HK-2 (cell line): ENCODE measurements around the gene CCDC149.

ENCODE experiments used
- DNase-seq: peaks from one replicate; pipeline ENCODE4 v3.0.0-alpha.2; 2018; ENCODE audit not compliant: unreplicated experiment

Gene CCDC149

DNA sequence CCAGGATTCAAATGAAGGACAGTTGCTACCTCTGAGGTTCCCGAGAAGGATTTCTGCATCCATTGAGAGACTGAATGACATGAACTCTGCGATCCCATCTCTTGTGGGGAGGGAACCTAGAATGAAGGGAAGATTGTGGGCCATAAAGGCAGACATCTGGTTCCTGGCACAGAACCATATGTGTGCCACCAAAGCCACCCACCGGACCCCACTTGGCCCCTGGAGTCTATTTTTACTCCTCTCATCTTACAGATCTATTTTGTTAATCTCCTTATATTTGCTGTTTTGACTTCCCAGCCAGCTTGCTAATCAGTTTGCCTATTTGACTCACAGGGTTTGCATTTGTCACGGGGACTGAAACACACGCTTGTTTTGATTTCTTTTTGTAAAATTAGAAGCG is 110.2 kb downstream of the CCDC149 start:
- no peak for DNase-seq

DNA sequence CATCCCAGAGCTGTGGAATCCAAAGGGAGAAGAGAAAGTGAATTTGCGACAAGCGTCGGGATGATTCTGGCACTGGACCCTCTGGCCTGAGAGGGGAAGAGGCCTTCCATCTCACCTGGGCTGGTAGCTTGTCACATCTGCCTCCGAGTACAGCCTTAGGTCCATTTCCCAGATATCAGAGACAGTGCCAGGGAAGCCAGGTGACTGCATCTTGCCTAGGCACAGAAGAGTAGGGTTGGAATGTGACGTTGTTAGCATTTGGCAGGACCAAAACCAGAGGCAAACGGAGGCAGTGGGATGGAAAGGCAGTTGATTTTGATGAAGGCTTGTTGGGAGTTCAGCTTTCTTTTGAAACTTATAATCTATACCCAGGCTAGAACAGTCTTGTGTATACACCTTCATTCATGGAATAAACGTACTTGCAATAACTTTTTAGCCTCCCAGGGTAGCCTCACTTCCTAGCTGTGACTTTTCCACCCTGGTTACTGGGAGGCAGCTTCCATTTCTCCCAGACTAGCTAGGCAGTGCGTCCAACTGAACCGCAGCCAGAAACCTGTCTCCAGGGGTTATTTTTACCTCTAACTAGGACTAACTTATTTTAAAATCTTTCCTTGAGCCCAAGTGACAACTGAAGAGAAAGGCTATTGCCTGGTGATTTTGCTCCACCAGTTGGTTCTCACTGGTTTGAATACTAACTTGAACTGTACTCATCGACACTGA is 111.5 kb downstream of the CCDC149 start:
- DNase-seq = no peak

DNA sequence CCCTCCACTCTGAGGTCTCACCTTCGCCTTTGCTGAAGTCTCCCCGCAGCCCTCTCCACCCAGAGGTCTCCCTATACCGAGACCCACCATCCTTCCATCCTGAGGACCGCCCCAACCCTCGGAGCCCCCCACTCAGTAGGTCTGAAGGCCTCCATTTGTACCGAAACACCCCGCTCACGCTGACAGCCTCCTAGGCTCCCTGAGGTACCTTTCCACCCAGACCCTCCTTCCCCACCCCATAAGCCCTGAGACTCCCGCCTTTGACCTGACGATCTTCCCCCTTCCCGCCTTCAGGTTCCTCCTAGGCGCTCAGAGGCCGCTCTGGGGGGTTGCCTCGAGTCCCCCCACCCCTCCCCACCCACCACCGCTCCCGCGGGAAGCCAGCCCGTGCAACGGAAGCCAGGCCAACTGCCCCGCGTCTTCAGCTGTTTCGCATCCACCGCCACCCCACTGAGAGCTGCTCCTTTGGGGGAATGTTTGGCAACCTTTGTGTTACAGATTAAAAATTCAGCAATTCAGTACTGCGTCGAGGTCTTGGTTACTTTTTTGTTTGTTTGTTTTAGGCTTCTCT is 112.4 kb downstream of the CCDC149 start:
- no peak for DNase-seq

DNA sequence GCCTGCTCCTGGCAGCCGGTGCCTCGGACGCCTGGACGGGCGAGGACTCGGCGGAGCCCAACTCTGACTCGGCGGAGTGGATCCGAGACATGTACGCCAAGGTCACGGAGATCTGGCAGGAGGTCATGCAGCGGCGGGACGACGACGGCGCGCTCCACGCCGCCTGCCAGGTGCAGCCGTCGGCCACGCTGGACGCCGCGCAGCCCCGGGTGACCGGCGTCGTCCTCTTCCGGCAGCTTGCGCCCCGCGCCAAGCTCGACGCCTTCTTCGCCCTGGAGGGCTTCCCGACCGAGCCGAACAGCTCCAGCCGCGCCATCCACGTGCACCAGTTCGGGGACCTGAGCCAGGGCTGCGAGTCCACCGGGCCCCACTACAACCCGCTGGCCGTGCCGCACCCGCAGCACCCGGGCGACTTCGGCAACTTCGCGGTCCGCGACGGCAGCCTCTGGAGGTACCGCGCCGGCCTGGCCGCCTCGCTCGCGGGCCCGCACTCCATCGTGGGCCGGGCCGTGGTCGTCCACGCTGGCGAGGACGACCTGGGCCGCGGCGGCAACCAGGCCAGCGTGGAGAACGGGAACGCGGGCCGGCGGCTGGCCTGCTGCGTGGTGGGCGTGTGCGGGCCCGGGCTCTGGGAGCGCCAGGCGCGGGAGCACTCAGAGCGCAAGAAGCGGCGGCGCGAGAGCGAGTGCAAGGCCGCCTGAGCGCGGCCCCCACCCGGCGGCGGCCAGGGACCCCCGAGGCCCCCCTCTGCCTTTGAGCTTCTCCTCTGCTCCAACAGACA is 113.1 kb downstream of the CCDC149 start:
- no peak for DNase-seq

DNA sequence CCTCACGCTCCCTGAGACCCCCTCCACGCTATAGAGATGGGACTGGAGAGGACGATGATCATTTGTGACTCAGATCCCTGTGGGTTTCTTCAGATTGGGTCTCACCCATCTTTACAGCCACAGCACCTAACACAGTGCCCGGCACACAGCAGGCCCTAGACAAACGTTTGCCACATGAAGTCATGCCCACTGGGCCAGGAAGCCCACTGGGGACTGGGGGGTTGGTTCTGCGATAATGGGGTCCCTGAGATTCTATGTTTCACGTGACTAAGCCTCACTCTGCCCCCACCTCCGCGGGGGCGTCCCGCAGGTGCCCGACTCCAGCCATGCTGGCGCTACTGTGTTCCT is 113.7 kb downstream of the CCDC149 start:
- DNase-seq = no peak

DNA sequence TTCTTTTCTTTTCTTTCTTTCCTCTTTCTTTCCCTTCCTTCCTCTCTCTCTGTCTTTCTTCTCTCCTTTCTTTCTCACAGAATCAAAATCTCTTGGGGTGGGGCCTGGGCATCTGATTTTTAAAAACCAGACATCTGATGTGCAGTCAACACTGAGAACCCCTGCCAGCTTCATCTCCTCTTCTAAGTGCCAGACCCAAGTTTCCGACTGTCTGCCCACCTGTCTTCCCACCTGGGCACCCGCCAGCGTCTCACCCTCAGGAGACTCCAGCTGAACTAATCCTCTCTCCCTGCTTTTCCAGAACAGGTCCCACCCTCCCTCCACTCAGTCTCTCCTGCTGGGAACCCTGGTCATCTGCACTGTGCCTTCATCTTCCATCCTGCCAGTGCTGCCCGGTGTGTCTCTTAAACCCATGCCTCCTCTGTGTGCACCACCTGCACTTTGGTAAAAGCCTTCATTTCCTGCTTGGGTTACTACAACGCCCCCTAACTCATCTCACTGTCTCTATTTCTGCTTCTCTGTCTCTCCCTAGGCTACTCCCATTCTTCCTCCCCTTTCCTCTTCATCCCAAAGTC is 114.7 kb downstream of the CCDC149 start:
- no peak for DNase-seq

DNA sequence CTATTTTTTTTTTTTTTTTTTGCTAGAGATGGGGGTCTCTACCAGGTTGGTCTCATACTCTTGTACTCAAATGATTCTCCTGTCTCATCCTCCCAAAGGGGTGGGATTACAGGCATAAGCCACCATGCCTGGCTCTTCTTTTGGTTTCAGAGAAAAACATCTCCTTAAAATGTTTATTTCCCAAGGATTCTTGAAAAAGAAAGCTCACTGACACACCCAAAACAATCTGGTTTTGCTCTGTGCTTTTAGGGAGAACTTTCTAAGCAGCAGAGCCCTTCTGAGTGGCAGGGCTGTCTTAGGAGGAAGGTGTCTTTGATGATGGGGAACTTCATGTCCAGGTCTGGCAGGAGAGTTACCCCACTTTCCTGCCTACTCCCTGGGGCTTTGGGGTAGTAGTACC is 116.2 kb downstream of the CCDC149 start:
- no peak for DNase-seq

DNA sequence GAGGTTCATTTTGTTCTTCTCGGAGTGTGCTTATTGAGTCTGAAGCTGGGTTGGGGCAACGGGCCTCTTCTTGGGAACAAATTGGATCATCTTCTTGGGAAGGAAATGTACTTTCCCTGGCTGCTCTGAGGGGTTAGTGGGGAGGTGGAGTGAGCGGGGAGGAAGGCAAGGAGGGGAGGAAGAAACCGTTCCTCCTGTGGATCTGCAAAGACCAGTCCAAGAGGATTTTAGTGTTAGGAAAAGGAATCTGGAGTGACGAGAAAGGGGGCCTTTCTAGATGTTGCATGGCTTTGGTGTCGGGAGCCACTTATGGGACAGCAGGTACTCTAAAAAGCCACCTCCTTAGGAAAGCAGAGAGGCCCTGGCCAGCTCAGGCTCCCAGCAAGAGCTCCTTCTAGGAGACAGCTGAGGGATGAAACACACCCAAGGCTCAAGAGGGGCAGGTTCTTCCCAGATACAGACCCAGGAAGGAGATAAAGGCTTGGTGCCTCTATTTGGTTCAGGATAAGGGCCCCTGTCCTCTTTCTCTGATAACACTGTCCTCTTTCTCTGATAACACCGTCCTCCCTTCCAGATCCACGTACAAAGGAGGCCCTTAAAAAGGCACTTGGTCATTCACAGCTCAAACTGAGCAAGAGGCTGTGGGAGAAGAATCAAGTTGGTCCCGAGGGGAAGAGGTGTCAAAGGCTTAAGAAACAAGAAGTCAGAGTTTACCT is 117.0 kb downstream of the CCDC149 start:
- DNase-seq = no peak

DNA sequence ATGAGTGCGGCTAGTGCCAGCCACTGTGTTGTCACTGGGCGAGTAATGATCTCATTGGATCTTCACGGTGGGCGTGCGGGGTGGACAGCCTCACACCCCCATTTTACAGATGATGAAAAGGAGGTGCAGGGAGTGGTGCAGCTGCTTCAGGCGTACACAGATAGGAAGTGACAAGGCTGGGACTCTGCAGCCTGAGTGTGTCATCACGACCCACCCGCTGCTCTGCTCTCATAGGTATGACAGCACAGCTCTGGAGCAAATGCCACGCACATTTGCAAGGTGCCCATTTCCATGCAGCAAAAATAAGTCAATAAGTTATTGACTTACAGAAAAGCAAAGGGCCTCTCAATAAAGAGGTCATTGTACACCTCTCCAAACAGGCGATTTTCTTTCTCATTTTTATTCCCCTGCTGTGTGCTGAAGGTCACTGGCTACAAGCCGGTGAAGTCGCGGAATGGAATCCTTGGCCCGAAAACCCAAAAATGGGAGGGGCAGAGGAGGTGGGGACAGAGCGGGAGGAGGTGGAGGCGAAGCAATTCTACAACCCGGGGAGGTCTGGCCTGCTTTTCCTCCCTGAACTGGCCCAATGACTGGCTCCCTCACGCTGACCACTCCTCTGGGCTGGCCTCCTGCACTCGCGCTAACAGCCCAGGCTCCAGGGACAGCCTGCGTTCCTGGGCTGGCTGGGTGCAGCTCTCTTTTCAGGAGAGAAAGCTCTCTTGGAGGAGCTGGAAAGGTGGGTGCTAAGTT is 117.8 kb downstream of the CCDC149 start, which contains the start of gene SOD3:
TSS of gene SOD3 (plus strand) at position 658 of the 750 bp plus-strand sequence. CDS start 3,949 bp downstream, outside the sequence.
- DNase-seq = peak; percentile 61

DNA sequence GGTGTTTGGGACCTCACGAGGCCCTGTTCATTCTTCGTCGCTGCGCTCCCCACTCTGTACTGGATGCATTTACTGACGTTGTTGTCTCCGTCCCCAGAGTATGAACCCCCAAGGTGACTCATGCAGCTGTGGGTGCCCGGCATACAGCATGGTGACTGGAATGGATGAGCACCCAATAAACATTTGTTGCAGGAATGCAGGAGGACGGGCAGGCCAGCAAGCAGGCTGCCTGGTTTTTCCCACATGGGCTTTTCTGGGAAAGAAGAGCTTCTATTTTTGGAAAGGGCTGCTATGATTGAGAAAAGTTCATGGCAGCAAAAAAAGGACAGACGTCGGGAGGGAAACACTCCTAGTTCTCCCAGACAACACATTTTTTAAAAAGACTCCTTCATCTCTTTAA is 118.4 kb downstream of the CCDC149 start:
- DNase-seq = no peak

DNA sequence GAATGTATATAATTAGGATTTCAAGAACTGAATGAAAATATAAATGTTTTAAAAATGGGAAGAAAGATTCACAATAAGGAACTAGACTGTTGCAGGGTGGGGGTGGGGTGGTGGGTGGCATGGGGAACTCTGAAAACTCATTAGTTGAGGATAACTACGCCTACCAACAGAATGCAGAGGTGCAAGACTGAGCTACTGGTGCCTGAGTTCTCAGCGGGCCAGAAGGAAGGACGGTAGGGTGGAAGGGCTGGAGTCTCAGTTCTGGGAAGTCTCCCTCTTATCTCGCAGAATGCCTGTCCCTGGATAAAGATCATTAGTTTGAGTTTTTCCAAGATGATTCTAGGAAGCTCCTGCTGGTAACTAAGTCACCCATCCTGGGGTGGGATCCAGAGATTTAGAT is 118.8 kb downstream of the CCDC149 start:
- DNase-seq = no peak

DNA sequence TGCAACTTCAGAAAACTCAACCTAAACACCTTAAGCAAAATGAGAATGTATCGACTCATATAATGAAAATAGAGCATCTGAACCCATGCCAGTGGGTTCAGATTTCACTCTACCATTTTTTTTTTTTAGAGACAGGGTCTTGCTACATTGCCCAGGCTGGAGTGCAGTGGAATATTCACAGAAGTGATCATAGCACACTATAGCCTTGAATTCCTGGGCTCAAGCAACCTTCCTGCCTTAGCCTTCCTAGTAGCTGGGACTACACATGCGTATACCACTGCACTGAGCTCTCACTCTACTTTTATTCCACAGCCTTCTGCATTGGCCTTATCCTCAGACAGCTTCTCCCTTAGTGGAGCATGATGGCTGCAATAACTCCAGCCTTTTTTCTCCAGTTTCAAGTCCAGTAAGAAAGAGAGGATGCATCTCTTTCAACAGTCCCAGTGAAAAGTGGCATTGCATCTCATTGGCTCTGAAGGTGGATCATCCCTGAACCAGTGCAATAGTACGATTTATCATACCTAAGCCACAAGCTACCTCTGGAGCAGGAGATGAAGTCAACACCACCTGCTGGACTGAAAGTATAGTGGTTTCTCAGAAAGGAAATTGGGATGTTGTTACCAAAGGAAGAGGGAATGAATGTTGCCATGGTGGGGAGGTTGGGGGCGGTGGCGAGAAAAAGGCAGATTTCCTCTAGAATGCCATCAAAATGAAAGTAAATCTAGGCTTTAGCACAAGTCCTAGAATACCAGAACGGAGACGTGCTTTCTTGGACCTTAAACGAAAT is 119.4 kb downstream of the CCDC149 start:
- no peak for DNase-seq

DNA sequence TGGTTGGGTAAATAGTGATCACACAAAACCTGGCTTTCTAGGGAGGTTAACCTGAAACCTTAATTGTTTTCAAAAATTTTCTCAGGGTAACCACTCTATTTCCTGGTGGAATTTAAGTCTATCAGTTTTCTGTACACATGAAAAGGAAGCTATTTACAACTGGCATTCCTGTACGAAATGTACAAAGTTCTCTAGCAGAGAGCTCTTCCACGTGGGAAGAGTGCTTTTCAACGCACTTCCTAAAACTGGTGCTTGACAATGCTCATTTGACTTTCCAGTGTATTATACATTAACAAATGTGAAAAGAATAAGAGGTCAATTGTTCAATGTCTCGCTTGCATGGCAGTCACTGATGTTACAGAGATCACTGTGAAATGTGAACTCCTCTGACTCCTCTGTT is 120.3 kb downstream of the CCDC149 start:
- DNase-seq = no peak

DNA sequence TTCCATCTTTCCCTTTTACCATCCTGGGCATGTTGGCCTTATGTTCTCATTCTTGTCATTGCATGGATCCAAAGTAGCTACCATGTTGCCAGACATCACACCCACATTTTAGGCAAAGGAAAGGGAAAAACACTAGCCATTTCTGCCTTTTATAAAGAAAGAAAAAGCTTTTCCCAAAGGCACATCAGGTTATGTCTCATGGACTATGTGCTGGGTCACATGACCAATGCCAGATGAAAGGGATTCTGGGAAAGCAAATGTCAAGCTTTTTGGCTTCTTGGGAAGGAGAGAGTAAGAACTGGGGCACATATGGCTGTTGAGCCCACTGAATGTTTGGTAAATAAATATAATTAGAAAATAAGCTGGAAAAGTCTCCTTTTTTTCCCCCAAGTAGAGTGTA is 121.8 kb downstream of the CCDC149 start:
- no peak for DNase-seq

DNA sequence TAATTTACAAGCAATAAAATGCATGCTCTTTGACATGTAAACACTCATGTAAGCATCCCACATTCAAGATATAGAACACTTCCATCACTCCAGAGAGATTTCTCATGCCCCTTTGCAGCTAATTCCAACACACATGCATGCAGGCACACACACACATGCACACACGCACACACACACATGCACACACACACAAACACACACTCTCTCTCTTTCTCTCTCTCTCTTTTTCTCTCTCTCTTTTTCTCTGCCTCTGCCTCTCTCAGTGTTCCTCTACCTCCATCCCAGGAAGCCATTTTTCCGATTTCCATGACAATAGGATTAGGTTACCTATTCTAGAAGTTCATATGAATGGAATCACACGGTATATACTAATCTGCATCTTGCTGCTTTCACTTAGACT is 129.3 kb downstream of the CCDC149 start:
- no peak for DNase-seq

DNA sequence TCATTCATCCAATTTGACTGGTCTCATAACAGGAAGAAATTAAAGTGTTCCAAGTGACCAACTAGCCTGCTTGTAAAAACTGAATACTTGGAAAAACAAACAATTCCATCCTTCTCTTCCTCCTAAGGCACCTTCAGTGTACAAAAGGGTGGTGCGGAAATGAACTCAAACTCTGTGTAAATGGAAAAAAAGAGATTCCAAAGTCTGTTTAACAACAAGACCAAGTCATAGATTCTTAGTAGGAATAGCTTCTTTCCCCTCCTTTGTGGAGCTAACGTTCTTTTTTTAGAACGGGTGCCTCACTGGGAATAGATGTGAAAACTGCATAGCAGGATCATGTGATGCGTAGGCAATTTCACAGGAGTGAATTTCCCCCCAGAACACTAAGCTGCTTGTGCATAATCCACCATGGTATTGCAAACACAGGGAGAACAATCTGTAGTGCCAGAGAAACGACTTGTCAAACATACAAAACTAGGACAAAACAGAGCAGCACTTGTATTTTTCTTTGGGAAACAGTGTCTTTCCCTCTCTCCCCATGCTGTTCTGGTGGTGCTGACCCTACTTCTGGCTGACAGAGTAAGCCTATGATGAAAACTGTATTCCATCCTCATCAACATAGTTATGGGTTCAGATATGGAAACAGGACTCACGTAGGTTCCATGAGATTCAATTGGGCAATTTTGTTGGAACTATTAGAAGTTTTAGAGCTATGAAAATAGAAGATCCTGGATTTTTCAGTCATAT is 130.7 kb downstream of the CCDC149 start:
- no peak for DNase-seq

DNA sequence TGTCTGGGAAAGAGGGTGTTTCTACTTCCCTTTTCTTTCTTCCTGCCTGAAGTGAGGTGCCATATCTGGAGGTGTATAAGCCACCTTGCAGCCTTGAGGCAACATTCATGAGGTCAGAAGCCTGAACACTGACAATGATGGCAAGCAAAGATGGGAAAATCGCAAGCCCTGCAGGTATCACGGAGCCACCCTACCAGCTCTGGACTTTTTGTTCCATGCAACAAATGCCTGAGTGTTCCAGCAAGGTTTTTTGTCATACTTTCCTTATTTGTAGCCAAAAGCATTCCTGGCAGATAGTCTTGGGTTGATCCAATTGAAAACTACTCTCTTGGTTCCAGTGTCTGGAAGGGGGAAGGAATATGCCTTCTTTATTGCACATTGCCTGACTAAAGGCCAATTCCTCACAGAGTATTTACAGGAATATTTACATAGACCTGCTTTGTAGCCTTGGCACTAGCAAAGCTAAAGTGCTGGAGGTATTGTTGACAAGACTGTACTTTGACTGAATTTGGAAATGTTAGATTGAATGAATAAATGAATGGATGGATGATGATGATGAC is 131.8 kb downstream of the CCDC149 start:
- DNase-seq = no peak

DNA sequence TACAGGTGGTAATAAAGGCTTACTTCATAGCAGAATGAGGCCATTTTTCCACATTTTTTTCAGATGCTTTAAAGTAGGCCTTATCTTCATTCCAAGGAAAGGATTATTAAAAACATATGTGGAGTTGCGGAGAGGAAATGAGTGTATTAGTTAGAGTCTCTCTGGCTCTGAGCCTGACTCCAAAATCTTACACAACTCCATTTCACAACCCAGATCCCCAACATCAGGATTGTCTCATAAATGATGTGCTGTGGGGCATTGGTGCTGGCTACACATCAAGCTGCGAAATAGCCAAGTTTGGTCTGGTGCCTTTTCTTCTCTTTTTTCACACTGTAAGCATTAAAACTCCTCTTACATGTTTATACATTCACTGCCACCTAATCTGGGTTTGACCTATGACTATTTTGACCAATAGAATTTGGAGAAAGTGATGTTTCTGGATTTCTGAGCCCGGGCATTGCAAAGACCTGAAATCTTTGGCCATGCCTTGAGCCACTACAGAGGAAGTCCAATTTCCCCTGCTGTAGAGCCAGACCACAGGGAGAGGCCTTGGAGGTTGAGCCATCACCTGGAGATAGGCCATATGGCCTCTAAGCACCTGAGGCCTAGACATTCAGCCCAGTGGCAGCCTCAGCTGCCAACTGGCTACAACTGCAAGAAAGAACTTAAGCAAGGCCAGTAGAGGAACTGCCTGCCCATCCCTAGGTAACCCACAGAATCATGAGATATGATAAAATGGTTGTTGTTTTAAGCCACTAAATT is 134.2 kb downstream of the CCDC149 start:
- DNase-seq = no peak
